Thoracic aorta (tissue), 2 donors: ENCODE results near the gene PHAF1. TPM values are rescaled to one million over a fixed set of nuclear protein-coding genes. Genes with fewer than 3 reads are reported as not detected.

Source experiments
- ATAC-seq: fragments of 150-250 bp; one replicate; pipeline ENCODE4 v1.8.0; 2017; ENCODE audit warnings: low read depth; ENCODE audit not compliant: insufficient number of reproducible peaks, low FRiP score
- DNase-seq: peaks from one replicate; pipeline ENCODE4 v3.0.0-alpha.2; 2020; ENCODE audit warnings: low spot score
- H3K27ac ChIP-seq, 2 donors: fragments of 200-600 bp; sonication (generic); 1 replicate in 1 of 2; 2 replicates in 1 of 2; pipeline ENCODE4 v1.5.1; 2016; ENCODE audit warnings: mild to moderate bottlenecking in 2 of 2, moderate library complexity in 2 of 2
- H3K27me3 ChIP-seq: fragments of 200-600 bp; sonication (generic); replicated peaks from 2 replicates; pipeline ENCODE4 v1.6.0; 2016; ENCODE audit warnings: mild to moderate bottlenecking; ENCODE audit not compliant: insufficient read depth
- H3K36me3 ChIP-seq: fragments of 200-600 bp; sonication (generic); one replicate; pipeline ENCODE4 v1.5.1; 2016
- H3K4me1 ChIP-seq, 2 donors: fragments of 200-600 bp; sonication (generic); 1 replicate in 1 of 2; 2 replicates in 1 of 2; pipeline versions ENCODE4 v1.5.1 to v1.6.0; 2016; ENCODE audit warnings: low read depth in 2 of 2, mild to moderate bottlenecking in 1 of 2; ENCODE audit not compliant: control insufficient read depth in 1 of 2
- H3K4me3 ChIP-seq: fragments of 200-600 bp; sonication (generic); 2 replicates; pipeline ENCODE4 v1.5.1; 2016; ENCODE audit warnings: mild to moderate bottlenecking
- H3K9me3 ChIP-seq: fragments of 200-600 bp; sonication (generic); 2 replicates; pipeline ENCODE4 v1.5.1; 2016
- CTCF ChIP-seq: fragments of 200-600 bp; sonication (generic); IDR thresholded peaks from one replicate; pipeline ENCODE4 v1.5.1; 2019; ENCODE audit warnings: antibody characterized with exemption
- total RNA-seq, 2 donors: library from RNA; depleted of rRNA; stranded (reverse); fragments of >200 nt; gene quantifications; one replicate each; pipeline versions ENCODE4 v1.1.0 to v1.2.3, GENCODE V29; 2016

Gene PHAF1
- total RNA-seq, 2 donors from 2014 or later = 15.6 to 27.2 TPM

DNA sequence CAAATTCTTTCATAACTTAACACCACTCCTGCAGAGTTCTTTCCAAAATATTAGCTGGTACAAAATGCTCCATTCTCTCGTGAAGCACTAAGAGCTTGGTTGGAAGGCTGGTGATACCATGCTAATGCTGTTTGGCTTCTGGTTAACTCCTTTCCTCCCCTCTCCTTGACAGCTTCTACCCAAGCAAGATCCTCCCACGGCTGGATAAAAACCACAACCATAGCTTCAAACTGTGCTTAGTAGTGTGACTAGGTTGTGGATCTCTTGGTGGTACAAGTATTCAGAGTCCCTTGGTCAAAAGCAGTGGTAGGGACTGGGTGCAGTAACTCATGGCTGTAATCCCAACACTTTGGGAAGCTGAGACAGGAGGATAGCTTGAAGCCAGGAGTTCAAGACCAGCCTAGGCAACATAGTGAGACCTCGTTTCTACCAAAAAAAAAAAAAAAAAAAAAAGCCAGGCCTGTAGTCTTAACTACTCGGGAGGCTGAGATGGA lies 2.3 kb downstream of the PHAF1 start:
- no peaks in the 10 kb centered on the region for H3K27me3 ChIP-seq
- H3K4me3 ChIP-seq = no peak overlapping the region
- H3K4me1 ChIP-seq = peaks cover 12 to 25% of the 10 kb centered on the region in 2 donors
- no peak for TF ChIP-seq CTCF
- no peak overlapping the region for H3K27ac ChIP-seq
- ATAC-seq (no peak), DNase-seq (no peak)
- no peaks in the 10 kb centered on the region for H3K36me3 ChIP-seq
- no peaks in the 10 kb centered on the region for H3K9me3 ChIP-seq

DNA sequence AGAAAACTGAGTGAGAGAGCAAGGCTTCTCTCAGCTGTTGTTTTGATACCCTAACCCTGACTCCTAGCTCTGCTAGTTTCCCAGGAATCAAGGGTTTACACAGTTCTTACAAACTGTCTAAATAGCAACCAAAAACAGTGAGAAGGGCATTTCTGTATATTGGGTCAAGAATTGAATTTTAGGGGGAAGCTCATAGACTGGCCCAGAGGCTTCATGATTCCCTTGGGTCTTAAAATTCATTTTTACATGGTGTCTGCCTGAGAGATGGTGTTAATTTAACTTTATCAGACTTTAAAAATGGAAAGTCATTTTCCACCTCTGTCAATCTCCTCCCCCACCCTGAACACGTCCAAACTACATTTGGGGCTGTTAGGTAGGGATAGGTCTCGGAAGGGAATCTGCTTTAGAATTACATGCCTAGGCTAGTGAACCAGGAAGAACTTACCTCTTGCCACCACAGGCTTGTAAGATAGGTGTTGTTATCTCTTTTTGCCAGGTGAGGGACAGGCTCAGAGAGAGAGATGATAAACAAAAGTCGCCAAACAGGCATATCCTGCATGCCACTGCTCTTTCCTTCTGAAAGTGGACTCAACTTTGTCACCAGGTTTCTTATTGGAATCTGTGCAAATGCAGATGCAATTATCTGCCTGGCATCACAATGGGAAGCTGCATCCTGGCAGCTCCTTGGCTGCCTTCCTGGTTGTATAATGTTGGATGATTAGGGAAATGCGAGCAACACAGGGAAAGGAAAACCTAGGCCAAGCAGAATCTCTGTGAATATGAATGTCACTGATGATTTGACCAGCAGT lies 3.1 kb downstream of the PHAF1 start:
- no peak overlapping the region for H3K27ac ChIP-seq

DNA sequence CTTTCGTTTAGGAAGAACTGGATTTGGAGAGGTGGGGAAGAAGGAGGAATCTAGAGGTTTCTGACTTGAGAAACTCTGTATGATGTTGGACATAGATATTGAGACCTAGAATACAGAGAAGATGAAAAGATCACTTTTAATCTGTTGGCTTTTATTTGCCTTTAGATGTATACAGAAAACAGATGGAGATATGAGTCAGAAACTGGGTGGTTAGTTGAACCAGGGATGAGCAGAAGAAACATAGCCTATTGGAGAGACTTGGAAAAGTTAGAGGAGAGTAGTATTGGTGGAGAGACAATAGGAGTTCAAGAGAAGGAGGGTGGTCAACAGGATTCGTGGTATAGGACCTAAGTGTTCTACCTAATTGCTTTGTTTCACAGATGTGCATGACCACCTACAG lies 5.1 kb downstream of the PHAF1 start:
- Histone ChIP-seq H3K9me3 (no peaks in the 10 kb centered on the region), H3K4me1 (peaks cover 12 to 17% of the 10 kb centered on the region in 2 donors), H3K4me3 (no peak overlapping the region), H3K27ac (no peak overlapping the region), H3K36me3 (no peaks in the 10 kb centered on the region), H3K27me3 (no peaks in the 10 kb centered on the region)
- no peak for TF ChIP-seq CTCF
- ATAC-seq (no peak), DNase-seq (no peak)

More for the DNA sequence above, 3.1 kb downstream of the PHAF1 start:
- H3K27me3 ChIP-seq = no peaks in the 10 kb centered on the region
- H3K9me3 ChIP-seq = no peaks in the 10 kb centered on the region
- no peak for TF ChIP-seq CTCF
- H3K36me3 ChIP-seq = no peaks in the 10 kb centered on the region
- H3K4me1 ChIP-seq = peaks cover 12 to 25% of the 10 kb centered on the region in 2 donors
- ATAC-seq (no peak), DNase-seq (no peak)
- no peak overlapping the region for H3K4me3 ChIP-seq

- no peak overlapping the region for H3K4me3 ChIP-seq
- no peak for ATAC-seq
- no peaks in the 10 kb centered on the region for H3K36me3 ChIP-seq
- H3K9me3 ChIP-seq = no peaks in the 10 kb centered on the region
- H3K4me1 ChIP-seq = peaks cover 9 to 12% of the 10 kb centered on the region in 2 donors
- DNase-seq = no peak
- H3K27me3 ChIP-seq = no peaks in the 10 kb centered on the region
- no peak for TF ChIP-seq CTCF
- no peak overlapping the region for H3K27ac ChIP-seq
Observed at GRCh38 chr16:67115639-67116038, 5.9 kb downstream of the PHAF1 start.

- Histone ChIP-seq H3K36me3 (no peaks in the 10 kb centered on the region), H3K4me1 (peaks cover 0 to 2% of the 10 kb centered on the region in 2 donors), H3K27me3 (no peaks in the 10 kb centered on the region), H3K27ac (no peak overlapping the region), H3K4me3 (no peak overlapping the region), H3K9me3 (no peaks in the 10 kb centered on the region)
- ATAC-seq = no peak
- no peak for DNase-seq
- TF ChIP-seq CTCF = no peak
Observed at GRCh38 chr16:67116388-67117311, 6.9 kb downstream of the PHAF1 start.
